ENCODE results near the gene CAND2.

DNA sequence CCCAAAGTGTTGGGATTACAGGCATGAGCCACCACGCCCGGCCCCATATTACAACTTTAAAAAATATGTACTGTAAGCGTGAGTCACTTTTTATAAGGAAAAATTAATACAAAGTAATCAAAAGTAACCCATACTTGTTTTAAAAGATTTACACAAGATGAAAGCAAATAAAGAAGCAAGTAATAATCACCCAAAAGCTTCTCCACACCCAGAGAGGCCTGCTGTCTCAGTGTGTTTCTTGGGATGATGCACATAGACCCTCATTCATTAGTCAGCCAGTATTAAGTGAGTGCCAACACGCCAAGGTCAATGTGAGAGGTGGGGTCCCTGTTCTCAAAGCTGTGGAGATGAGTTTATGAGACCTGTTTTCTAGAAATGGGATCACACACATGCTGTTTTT lies 32.9 kb downstream of the CAND2 start:
- TF ChIP-seq, protein P1, sequence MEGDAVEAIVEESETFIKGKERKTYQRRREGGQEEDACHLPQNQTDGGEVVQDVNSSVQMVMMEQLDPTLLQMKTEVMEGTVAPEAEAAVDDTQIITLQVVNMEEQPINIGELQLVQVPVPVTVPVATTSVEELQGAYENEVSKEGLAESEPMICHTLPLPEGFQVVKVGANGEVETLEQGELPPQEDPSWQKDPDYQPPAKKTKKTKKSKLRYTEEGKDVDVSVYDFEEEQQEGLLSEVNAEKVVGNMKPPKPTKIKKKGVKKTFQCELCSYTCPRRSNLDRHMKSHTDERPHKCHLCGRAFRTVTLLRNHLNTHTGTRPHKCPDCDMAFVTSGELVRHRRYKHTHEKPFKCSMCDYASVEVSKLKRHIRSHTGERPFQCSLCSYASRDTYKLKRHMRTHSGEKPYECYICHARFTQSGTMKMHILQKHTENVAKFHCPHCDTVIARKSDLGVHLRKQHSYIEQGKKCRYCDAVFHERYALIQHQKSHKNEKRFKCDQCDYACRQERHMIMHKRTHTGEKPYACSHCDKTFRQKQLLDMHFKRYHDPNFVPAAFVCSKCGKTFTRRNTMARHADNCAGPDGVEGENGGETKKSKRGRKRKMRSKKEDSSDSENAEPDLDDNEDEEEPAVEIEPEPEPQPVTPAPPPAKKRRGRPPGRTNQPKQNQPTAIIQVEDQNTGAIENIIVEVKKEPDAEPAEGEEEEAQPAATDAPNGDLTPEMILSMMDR (conservative IDR thresholded peaks at IDR 0.05; ENCODE audit: low read depth, low read length), result no peak
- no peak for TF ChIP-seq EZH2 (IDR thresholded peaks at IDR 0.05; ENCODE audit: borderline replicate concordance, low read depth, low read length, poor library complexity, severe bottlenecking)
